OCI-LY1 (cell line): ENCODE data around the gene KCNJ16.

Source experiments
- H2AFZ ChIP-seq: fragments of 200-600 bp; sonication (generic), shearing (Covaris generic); 2 replicates; pipeline ENCODE4 v1.6.0; 2014; ENCODE audit warnings: antibody characterized with exemption, mild to moderate bottlenecking, low read length
- H3F3A ChIP-seq: fragments of 200-600 bp; sonication (generic), shearing (Covaris generic); 2 replicates; pipeline ENCODE4 v1.6.0; 2014; ENCODE audit warnings: mild to moderate bottlenecking, antibody characterized with exemption, low read length, moderate library complexity; ENCODE audit not compliant: insufficient read depth
- H3K27ac ChIP-seq: fragments of 200-600 bp; sonication (generic); 2 replicates; pipeline ENCODE4 v1.5.1; 2014; ENCODE audit warnings: low read length, mixed run types, mild to moderate bottlenecking, low read depth; ENCODE audit not compliant: poor library complexity, severe bottlenecking
- H3K27me3 ChIP-seq: fragments of 200-600 bp; sonication (generic); 2 replicates; pipeline ENCODE4 v1.6.0; 2014; ENCODE audit warnings: antibody characterized with exemption, mild to moderate bottlenecking, low read length, moderate library complexity; ENCODE audit not compliant: insufficient read depth
- H3K36me3 ChIP-seq: fragments of 200-600 bp; sonication (generic); 2 replicates; pipeline ENCODE4 v1.6.1; 2014; ENCODE audit warnings: mild to moderate bottlenecking, antibody characterized with exemption, low read length, moderate library complexity, mixed read lengths; ENCODE audit not compliant: insufficient read depth
- H3K4me1 ChIP-seq: fragments of 200-600 bp; sonication (generic); 2 replicates; pipeline ENCODE4 v1.5.1; 2014; ENCODE audit warnings: mild to moderate bottlenecking, low read length, moderate library complexity; ENCODE audit not compliant: insufficient read depth, severe bottlenecking
- H3K4me2 ChIP-seq: fragments of 200-600 bp; sonication (generic), shearing (Covaris generic); 2 replicates; pipeline ENCODE4 v1.6.1; 2014; ENCODE audit warnings: low read length
- H3K4me3 ChIP-seq: fragments of 200-600 bp; sonication (generic); 2 replicates; pipeline ENCODE4 v1.5.1; 2014; ENCODE audit warnings: low read length, low read depth, mild to moderate bottlenecking, mixed read lengths; ENCODE audit not compliant: poor library complexity, severe bottlenecking
- H3K79me2 ChIP-seq: fragments of 200-600 bp; shearing (Covaris generic); 2 replicates; pipeline ENCODE4 v1.6.1; 2016; ENCODE audit warnings: mixed run types, low read length, mixed read lengths; ENCODE audit not compliant: insufficient read depth
- H3K9ac ChIP-seq: fragments of 200-600 bp; sonication (generic), shearing (Covaris generic); 2 replicates; pipeline ENCODE4 v1.6.1; 2014; ENCODE audit warnings: mild to moderate bottlenecking, low read length, mixed read lengths
- H3K9me2 ChIP-seq: fragments of 200-600 bp; sonication (generic), shearing (Covaris generic); 2 replicates; pipeline ENCODE4 v1.6.1; 2014; ENCODE audit warnings: low read depth, mild to moderate bottlenecking, low read length, mixed read lengths
- H3K9me3 ChIP-seq: fragments of 200-600 bp; shearing (Covaris generic); 2 replicates; pipeline ENCODE4 v1.6.1; 2014; ENCODE audit warnings: low read length, mixed read lengths
- H4K20me1 ChIP-seq: fragments of 200-600 bp; sonication (generic), shearing (Covaris generic); 2 replicates; pipeline ENCODE4 v1.6.0; 2016; ENCODE audit warnings: mild to moderate bottlenecking, low read length; ENCODE audit not compliant: insufficient read depth
- CTCF ChIP-seq: fragments of 200-600 bp; sonication (generic), shearing (Covaris generic); IDR thresholded peaks from 2 replicates; pipeline ENCODE4 v1.5.1; 2017; ENCODE audit warnings: mild to moderate bottlenecking, antibody characterized with exemption, low read length, moderate library complexity, mixed read lengths
- EZH2 ChIP-seq: fragments of 200-600 bp; sonication (generic), shearing (Covaris generic); IDR thresholded peaks from 2 replicates; pipeline ENCODE4 v1.8.0; 2017; ENCODE audit warnings: borderline replicate concordance, mixed run types, mild to moderate bottlenecking, antibody characterized with exemption, low read length, moderate library complexity, mixed read lengths

KCNJ16 gene

GRCh38 chr17:70119983-70120382, 45.0 kb downstream of the KCNJ16 start:
- Histone ChIP-seq H3K27ac (peak overlapping the region; percentile 87), H3K79me2 (no peaks in the 10 kb centered on the region), H2AFZ (no peak overlapping the region), H3F3A (no peaks in the 10 kb centered on the region), H3K4me1 (peaks cover 65% of the 10 kb centered on the region), H3K9me2 (no peaks in the 10 kb centered on the region), H4K20me1 (no peaks in the 10 kb centered on the region), H3K9ac (no peak overlapping the region), H3K36me3 (peaks cover 4% of the 10 kb centered on the region; the same call in 1 of the 2 replicates), H3K27me3 (no peaks in the 10 kb centered on the region), H3K4me3 (no peak overlapping the region), H3K9me3 (no peaks in the 10 kb centered on the region), H3K4me2 (peak overlapping the region; percentile 20; the same call in 1 of the 2 replicates)
- no peak for TF ChIP-seq CTCF

- TF ChIP-seq EZH2 = no peak
- no peak for TF ChIP-seq CTCF
- Histone ChIP-seq H3K4me3 (no peak overlapping the region), H3K27ac (peak overlapping the region; percentile 87), H3K4me2 (peak overlapping the region; percentile 38; the same call in 1 of the 2 replicates), H3K79me2 (no peaks in the 10 kb centered on the region), H3K27me3 (no peaks in the 10 kb centered on the region), H4K20me1 (no peaks in the 10 kb centered on the region), H3K4me1 (peaks cover 64% of the 10 kb centered on the region), H3K36me3 (peaks cover 4% of the 10 kb centered on the region; the same call in 1 of the 2 replicates), H3K9me2 (no peaks in the 10 kb centered on the region), H3K9me3 (no peaks in the 10 kb centered on the region), H2AFZ (no peak overlapping the region), H3K9ac (no peak overlapping the region; the same call in 1 of the 2 replicates), H3F3A (no peaks in the 10 kb centered on the region)
Observed at GRCh38 chr17:70120425-70120824, 45.4 kb downstream of the KCNJ16 start.

- H3K79me2 ChIP-seq = no peaks in the 10 kb centered on the region
- H3K4me3 ChIP-seq = no peak overlapping the region
- peak overlapping the region; percentile 38; the same call in 1 of the 2 replicates for H3K4me2 ChIP-seq
- H3K36me3 ChIP-seq = peaks cover 4% of the 10 kb centered on the region; the same call in 1 of the 2 replicates
- H3K9me2 ChIP-seq = no peaks in the 10 kb centered on the region
- peaks cover 59% of the 10 kb centered on the region for H3K4me1 ChIP-seq
- no peaks in the 10 kb centered on the region for H3F3A ChIP-seq
- no peak overlapping the region for H2AFZ ChIP-seq
- no peak for TF ChIP-seq CTCF
- TF ChIP-seq EZH2 = no peak
- no peaks in the 10 kb centered on the region for H3K27me3 ChIP-seq
- no peaks in the 10 kb centered on the region for H3K9me3 ChIP-seq
- H3K27ac ChIP-seq = peak overlapping the region; percentile 87
- H3K9ac ChIP-seq = no peak overlapping the region; the same call in 1 of the 2 replicates
- no peaks in the 10 kb centered on the region for H4K20me1 ChIP-seq
Observed at GRCh38 chr17:70121126-70121525, 46.1 kb downstream of the KCNJ16 start.
